ENCODE data around the gene GDF11.

Gene GDF11

GRCh38 chr12:55742719-55743405 lies at the start of gene GDF11:
Gene GDF11 (plus strand): TSS chr12:55743122. CDS start chr12:55743317, 195 bp downstream.
- DNase-seq (ENCODE audit: low spot score) = peak; percentile 89

DNA sequence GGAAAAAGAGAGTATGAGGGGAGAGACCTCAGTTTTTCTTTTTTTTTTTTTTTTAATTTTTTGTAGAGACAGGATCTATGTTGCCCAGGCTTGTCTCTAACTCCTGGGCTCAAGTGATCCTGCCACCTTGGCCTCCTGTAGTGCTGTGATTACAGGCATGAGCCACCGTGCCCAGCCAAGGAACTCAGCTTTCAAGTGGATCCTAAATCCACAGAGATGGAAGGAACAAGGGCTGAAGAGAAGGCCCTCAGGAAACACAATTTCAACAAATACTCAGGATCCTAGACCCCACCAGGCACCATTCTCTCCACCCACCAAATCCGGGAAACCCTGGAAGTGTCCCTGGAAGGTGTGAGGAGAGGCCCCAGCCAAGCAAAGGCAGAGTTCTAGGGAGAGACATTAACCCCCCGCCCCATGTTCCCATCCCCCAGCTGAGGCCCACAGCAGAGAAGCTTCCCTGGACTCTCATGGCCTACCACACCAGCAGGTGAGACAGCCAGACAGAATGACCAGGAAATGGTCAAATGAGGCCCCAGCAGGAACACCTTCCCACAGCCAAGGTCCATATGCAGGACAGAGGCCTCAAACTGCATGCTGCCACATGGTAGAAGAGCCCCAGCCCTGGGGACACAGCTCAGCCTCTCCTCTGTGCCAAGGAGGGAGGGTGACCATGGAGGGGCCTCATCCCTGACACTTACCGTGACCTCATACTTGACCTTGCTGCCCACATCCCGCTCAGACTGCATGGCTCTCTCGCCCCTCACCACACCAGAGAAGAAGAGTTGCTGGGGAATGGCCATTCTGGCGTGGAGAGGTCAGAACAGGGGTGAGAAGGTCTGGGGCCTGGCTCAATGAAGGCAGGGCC lies 49.4 kb upstream of the GDF11 start:
- no peak for DNase-seq (ENCODE audit: low spot score)

DNA sequence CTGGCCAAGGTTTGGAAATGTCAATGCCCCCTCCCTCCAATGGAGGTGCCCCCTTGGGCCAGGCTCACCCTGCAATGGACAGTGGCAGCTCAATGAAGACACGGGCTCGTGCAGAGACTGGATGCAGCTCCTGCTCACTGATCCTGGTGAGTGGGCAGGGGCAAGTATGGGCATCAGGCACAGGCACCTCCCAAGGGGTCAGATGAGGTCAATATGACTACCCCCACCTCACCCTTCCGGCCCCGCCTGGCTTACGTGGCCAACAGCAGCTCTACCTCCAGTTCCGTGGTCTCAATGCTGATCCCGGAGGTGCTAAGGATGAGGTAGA lies 48.8 kb upstream of the GDF11 start:
- no peak for DNase-seq (ENCODE audit: low spot score)

- no peak for DNase-seq (ENCODE audit: low spot score)
These were observed 48.3 kb upstream of the GDF11 start for GRCh38 chr12:55694651-55695050.

GRCh38 chr12:55695349-55695748 lies 47.6 kb upstream of the GDF11 start:
- DNase-seq (ENCODE audit: low spot score) = no peak

GRCh38 chr12:55696141-55696540 lies 46.8 kb upstream of the GDF11 start:
- no peak for DNase-seq (ENCODE audit: low spot score)

DNA sequence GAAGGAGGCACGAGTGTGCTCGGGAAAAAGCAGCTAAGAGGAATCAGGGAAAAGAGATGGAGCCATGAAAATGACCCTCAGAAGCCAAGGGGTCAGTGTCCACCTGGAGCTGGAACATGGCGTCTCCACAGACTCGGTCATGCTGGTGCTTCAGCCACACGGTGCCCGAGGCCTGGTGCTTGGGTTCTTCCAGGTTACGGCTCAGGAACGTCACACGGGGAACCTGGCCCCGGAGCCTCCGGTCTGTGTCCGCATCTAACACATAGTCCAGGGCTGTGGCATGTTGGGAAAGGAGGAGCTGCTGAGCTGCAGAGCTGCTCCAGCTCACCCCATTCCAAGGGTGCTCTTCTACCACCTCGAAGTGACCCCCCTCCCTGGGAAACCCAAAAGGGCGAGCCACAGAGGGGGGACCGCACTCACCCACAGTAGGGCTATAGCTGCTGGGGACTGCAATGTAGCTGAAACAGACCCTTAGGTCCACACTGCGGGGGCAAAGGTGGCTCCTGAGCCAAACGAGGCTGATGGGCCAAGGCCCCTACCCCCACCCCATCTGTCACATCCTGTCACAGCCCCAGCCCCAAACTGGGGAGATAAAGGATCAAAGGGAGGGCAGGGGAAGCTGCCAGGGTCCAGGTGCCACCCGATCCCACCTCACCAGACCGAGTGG lies 46.0 kb upstream of the GDF11 start:
- DNase-seq (ENCODE audit: low spot score) = no peak

DNA sequence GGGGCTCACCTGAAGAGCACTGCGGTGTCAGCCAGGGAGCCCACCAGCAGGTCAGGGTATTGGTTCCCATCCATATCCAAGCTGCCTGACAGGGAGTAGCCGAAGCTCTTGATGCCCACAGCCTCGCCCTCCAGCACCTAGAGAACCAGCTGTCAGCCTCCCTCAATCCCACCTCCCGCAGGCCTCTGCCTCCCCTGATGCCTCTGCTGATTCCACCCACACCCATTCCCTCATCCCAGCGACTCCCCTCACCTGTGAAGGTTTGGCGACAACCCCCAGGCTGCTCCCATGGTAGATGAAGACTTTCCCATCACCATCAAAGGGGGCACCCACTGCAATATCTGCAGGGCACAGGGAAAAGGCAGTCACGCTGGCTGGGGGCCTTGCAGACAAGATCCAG lies 45.2 kb upstream of the GDF11 start:
- no peak for DNase-seq (ENCODE audit: low spot score)

DNA sequence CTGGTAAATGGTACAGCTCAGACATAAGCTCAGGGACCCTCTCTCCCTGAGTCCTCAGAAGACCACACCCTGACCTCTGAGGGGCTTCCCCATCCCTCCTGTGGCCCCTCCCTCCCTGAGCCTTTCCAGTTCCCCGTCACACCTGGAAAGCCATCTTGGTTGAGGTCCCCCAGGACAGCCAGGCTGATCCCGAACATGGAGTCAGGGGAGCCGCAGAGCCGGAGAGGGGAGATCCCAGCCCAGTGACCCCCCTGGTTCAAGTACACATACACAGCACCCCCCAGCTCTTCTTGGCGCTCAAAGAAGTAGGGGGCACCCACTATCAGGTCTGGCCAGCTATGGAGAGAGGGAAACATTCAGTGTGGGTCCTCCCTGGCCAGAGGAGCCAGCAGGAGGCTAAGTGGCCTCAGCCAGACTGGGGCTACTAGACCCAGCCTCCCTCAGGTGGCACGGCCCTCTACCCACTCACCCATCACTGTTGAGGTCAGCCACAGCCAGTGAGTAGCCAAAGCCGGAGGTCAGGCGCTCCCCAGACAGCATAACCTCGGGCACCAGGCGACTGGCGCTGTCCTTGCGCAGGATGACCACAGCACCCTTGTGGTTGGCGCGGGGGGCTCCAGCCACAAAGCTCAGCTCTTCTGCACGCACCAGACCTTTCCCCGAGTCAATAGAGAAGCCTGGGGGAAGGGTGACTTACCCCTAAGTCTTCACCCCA lies 44.5 kb upstream of the GDF11 start:
- no peak for DNase-seq (ENCODE audit: low spot score)

GRCh38 chr12:55698965-55699364 lies 44.0 kb upstream of the GDF11 start:
- DNase-seq (ENCODE audit: low spot score) = no peak

- DNase-seq (ENCODE audit: low spot score) = no peak
These were observed 43.4 kb upstream of the GDF11 start for GRCh38 chr12:55699471-55700055.

GRCh38 chr12:55700255-55701018 lies 42.5 kb upstream of the GDF11 start:
- DNase-seq (ENCODE audit: low spot score) = no peak

- no peak for DNase-seq (ENCODE audit: low spot score)
These were observed 40.1 kb upstream of the GDF11 start for GRCh38 chr12:55702861-55703260.

DNA sequence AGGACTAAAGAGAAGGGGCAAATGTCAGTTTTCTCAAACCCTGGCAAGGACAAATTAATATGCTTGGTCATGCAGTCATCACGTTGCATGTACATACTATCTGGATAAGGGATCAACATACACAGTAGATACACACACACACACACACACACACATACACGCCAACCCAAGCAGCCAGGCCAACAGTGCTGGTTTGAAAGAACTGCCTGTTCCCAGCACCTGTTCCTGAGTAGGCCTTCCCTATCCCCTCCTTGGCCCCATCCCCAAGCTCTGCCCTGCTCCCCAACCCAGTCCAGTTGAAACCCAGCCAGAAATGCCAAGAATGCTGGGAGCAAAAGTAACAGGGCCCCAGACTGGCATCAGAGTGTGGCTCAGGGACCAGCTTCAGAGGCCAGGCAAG lies 39.6 kb upstream of the GDF11 start:
- DNase-seq (ENCODE audit: low spot score) = no peak

DNA sequence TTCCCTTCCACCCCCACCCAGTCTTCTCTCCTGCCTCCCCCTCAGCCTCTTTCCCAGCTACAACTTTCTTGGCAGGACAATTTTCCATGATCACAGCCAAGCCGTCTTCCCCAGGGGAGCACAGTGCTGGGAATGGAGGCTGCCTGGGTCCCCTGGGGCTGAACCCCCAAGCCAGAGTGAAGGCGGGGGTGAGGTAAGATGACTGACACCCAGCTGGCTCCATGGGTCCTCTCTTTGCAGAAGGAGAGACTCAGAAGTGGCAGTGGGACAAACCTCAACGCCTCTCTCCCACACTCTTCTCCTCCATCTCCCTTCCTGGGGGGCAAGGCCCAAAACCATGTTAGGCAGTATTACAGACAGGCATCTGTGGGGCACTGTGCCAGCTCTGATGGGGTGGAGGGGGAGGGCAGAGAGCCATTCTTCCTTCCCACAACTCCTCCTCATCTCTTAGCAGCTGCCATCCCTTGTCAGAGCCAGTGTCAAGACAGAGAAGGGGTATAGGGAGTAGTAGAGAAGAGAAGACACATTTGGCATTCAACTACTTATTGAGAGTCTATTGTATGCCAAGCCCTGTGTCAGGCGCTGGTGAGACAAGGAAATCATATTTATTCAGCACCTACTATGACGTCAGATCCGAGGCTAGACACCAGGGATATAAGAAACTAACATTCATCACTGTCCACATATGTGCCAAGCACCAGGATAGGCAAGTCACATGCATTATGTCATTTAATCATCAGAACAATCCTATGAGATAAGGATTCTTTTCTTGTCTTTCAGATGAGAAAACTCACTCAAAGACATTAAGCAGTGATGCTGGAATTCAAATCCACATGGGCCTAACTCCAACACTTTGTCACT lies 38.8 kb upstream of the GDF11 start:
- no peak for DNase-seq (ENCODE audit: low spot score)

DNA sequence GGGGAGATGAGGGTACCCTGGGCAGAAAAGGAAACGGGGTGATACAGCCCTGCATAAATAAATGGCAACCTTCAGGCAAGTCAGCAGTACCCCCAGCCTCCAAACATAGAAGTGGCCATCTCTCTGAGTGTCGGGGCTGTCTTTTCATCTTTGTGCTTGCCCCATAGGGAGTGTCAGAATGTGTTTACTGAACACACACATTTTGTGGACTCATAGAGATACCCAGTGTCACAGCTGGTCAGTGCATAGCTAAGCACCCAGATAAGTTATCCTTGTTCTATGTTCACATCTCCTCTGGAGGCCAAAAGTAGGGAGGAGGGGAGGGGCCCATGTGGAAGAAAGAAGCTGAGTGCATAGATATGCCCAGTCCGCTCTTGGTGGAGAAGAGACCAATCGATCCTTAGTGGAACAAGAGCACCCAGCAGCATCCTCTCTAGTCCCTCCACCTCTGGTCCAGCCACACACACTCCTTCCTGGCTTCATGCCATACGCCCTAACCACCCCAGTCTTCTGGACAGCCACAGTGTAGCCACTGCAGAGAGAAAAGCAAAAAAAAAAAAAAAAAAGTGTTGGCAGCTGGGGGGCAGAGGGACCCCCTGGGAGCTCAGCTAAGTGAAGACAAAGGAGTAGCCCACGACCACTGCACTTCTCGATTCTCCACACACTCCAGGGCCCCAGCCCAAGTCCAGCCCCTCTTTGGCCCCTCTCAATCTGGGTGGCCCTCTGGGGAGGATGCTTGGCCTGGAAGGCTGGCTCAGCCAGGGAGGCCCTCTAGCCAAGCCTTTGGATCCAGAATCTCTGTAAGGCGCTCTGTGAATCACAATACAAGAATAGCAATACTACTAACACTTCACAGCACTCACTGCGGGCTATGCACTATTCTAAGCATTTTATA lies 37.9 kb upstream of the GDF11 start:
- no peak for DNase-seq (ENCODE audit: low spot score)

DNA sequence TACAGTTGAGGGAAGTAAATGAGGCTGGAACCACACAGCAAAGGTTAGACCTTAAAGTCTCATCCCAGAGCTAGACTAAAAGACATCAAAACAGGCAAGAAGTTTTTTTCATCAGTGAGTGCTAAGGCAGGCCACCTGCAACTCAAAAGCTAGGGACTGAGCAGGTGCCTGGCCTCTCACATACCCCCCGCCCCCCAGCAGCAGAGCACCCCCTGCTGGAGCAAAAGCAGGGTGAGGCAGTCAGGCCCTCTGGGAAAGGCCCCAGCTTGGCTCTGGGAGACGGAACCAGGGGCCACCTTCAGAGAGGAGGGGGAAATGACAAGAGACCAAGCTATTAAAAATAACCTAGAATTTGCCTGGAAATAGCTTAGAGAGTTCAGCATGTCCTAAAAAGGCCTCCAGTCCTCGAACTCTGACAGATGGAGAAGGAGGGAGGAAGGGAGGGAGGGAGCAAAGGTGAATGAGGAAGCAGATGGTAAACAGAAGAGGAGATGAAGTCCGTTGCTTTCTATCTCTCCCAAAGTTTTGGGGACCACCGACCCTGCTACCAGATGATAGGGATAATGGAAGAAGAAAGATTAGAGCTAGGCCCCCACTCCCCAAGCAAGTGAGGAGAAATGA lies 37.0 kb upstream of the GDF11 start:
- no peak for DNase-seq (ENCODE audit: low spot score)

GRCh38 chr12:55706568-55707218 lies 36.2 kb upstream of the GDF11 start:
- DNase-seq (ENCODE audit: low spot score) = no peak
